HG02943 (cell line): ENCODE measurements around the gene REG1B.

Experiments
- ATAC-seq: cut with Tn5 transposase; IDR thresholded peaks from one replicate; pipeline ENCODE4 v1.9.1; 2021; ENCODE audit warnings: mild to moderate bottlenecking, low read depth, moderate library complexity; ENCODE audit not compliant: unreplicated experiment

The REG1B gene

GRCh38 chr2:79087785-79088364 is at the start of gene REG1B:
TSS of gene REG1B (minus strand) at chr2:79087993. CDS start at chr2:79087612, 381 bp downstream.
- no peak for ATAC-seq

GRCh38 chr2:79131687-79132086 is 43.9 kb upstream of the REG1B start:
- no peak for ATAC-seq

- no peak for ATAC-seq
These were observed 42.0 kb upstream of the REG1B start for GRCh38 chr2:79129804-79130203.

- ATAC-seq: no peak
These were observed 41.5 kb upstream of the REG1B start for GRCh38 chr2:79129260-79129659.

- no peak for ATAC-seq
These were observed 40.6 kb upstream of the REG1B start for GRCh38 chr2:79128406-79128805.

- ATAC-seq: no peak
These were observed 37.9 kb upstream of the REG1B start for GRCh38 chr2:79125721-79125985.

- no peak for ATAC-seq
These were observed 37.3 kb upstream of the REG1B start for GRCh38 chr2:79124907-79125720.

GRCh38 chr2:79122676-79123075 is 34.9 kb upstream of the REG1B start:
- no peak for ATAC-seq

- no peak for ATAC-seq
These were observed 32.5 kb upstream of the REG1B start, which contains the start of gene REG1A for GRCh38 chr2:79120194-79120713. TSS of gene REG1A (plus strand) at chr2:79120488. CDS start at chr2:79120862, 374 bp downstream.

GRCh38 chr2:79116997-79117928 is 29.5 kb upstream of the REG1B start:
- no peak for ATAC-seq

GRCh38 chr2:79114797-79115494 is 27.2 kb upstream of the REG1B start:
- no peak for ATAC-seq

GRCh38 chr2:79112269-79112668 is 24.5 kb upstream of the REG1B start:
- ATAC-seq: no peak

GRCh38 chr2:79105259-79105658 is 17.5 kb upstream of the REG1B start:
- ATAC-seq: no peak

GRCh38 chr2:79103214-79103613 is 15.4 kb upstream of the REG1B start:
- no peak for ATAC-seq

GRCh38 chr2:79101024-79101423 is 13.2 kb upstream of the REG1B start:
- ATAC-seq: no peak

GRCh38 chr2:79100285-79100684 is 12.5 kb upstream of the REG1B start:
- no peak for ATAC-seq

- ATAC-seq: no peak
These were observed 11.4 kb upstream of the REG1B start for GRCh38 chr2:79099140-79099686.

GRCh38 chr2:79097843-79098242 is 10.1 kb upstream of the REG1B start:
- ATAC-seq: no peak

- ATAC-seq: no peak
These were observed 2.9 kb upstream of the REG1B start for GRCh38 chr2:79090693-79091092.

GRCh38 chr2:79086255-79086654 is 1.5 kb downstream of the REG1B start:
- ATAC-seq: no peak
